Measurements from ENCODE around the gene CLRN3.

Gene CLRN3

GRCh38 chr10:127877699-127878098 lies 15.0 kb downstream of the CLRN3 start:
- in situ Hi-C loops (cut with HindIII; ENCODE audit: low sequenced_read_pairs) = no loop called here
- DNase-seq (ENCODE audit: low read depth) = no peak
- TF ChIP-seq, protein P1, sequence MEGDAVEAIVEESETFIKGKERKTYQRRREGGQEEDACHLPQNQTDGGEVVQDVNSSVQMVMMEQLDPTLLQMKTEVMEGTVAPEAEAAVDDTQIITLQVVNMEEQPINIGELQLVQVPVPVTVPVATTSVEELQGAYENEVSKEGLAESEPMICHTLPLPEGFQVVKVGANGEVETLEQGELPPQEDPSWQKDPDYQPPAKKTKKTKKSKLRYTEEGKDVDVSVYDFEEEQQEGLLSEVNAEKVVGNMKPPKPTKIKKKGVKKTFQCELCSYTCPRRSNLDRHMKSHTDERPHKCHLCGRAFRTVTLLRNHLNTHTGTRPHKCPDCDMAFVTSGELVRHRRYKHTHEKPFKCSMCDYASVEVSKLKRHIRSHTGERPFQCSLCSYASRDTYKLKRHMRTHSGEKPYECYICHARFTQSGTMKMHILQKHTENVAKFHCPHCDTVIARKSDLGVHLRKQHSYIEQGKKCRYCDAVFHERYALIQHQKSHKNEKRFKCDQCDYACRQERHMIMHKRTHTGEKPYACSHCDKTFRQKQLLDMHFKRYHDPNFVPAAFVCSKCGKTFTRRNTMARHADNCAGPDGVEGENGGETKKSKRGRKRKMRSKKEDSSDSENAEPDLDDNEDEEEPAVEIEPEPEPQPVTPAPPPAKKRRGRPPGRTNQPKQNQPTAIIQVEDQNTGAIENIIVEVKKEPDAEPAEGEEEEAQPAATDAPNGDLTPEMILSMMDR (IDR thresholded peaks at IDR 0.05; ENCODE audit: low read depth, low read length, missing control alignments) = no peak
- no peak overlapping the region for H3K4me3 ChIP-seq (ENCODE audit: low read depth, low read length)

DNA sequence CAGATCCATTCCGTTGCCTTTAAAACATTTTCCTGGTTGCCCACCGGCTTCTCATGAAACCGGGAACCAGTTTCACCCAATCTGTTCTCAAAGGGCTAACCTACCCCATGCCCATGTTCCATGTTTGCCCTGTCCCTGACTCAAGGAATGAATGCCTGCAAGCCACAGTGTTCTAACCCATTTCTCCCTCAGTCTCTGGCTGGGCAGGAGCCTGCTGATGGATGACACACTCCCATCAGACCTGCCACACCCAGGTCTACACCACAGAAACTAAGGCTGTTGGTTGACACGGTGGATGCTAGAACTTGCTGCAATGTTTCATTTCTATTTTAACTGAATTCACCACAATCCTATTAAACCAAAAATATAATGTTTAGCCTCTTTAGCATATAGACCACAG lies 15.6 kb downstream of the CLRN3 start:
- in situ Hi-C loops (cut with HindIII; ENCODE audit: low sequenced_read_pairs) = no loop called here
- TF ChIP-seq, protein P1 (IDR thresholded peaks at IDR 0.05; ENCODE audit: low read depth, low read length, missing control alignments) = no peak
- DNase-seq (ENCODE audit: low read depth) = no peak
- H3K4me3 ChIP-seq (ENCODE audit: low read depth, low read length) = no peak overlapping the region

GRCh38 chr10:127875916-127876315 lies 16.8 kb downstream of the CLRN3 start:
- DNase-seq (ENCODE audit: low read depth) = no peak
- TF ChIP-seq, protein P1 (IDR thresholded peaks at IDR 0.05; ENCODE audit: low read depth, low read length, missing control alignments) = no peak
- in situ Hi-C loops (cut with HindIII; ENCODE audit: low sequenced_read_pairs) = no loop called here
- H3K4me3 ChIP-seq (ENCODE audit: low read depth, low read length) = no peak overlapping the region

DNA sequence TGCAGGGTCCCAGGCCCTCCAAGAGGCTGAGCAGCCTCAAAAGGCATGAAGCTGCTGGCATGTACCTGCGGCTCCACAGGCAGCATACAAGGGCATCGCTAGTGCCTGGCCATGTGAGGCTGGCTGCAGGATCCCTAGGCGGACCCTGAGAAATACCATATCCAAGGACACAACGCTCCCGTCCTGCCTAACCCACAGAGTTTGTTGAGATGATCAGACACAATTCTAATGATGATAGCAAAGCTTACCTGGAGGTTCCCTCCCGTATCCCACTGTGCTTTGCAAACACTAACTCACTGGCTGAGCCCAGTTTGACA lies 17.3 kb downstream of the CLRN3 start:
- TF ChIP-seq, protein P1 (IDR thresholded peaks at IDR 0.05; ENCODE audit: low read depth, low read length, missing control alignments) = no peak
- in situ Hi-C loops (cut with HindIII; ENCODE audit: low sequenced_read_pairs) = no loop called here
- no peak overlapping the region for H3K4me3 ChIP-seq (ENCODE audit: low read depth, low read length)
- no peak for DNase-seq (ENCODE audit: low read depth)

GRCh38 chr10:127874671-127875448 lies 17.9 kb downstream of the CLRN3 start:
- H3K4me3 ChIP-seq (ENCODE audit: low read depth, low read length) = no peak overlapping the region
- DNase-seq (ENCODE audit: low read depth) = no peak
- in situ Hi-C loops (cut with HindIII; ENCODE audit: low sequenced_read_pairs) = no loop called here
- TF ChIP-seq, protein P1 (IDR thresholded peaks at IDR 0.05; ENCODE audit: low read depth, low read length, missing control alignments) = no peak

GRCh38 chr10:127873901-127874470 lies 18.8 kb downstream of the CLRN3 start:
- in situ Hi-C loops (cut with HindIII; ENCODE audit: low sequenced_read_pairs) = no loop called here
- no peak for DNase-seq (ENCODE audit: low read depth)
- no peak overlapping the region for H3K4me3 ChIP-seq (ENCODE audit: low read depth, low read length)
- TF ChIP-seq, protein P1 (IDR thresholded peaks at IDR 0.05; ENCODE audit: low read depth, low read length, missing control alignments) = no peak
